Activated CD4-positive, alpha-beta memory T cell treated with anti-CD3 and anti-CD28 coated beads, Interleukin-2, amount 10 ng/mL, durations not matched to agents 7 days and 5 days (primary cell): ENCODE measurements around the gene SNRNP35. TPM values are rescaled to one million over a fixed set of nuclear protein-coding genes. Genes with fewer than 3 reads are reported as not detected.

Experiments used
- total RNA-seq, 2 experiments: library from RNA; stranded (reverse); gene quantifications; one replicate each; pipeline ENCODE4 v1.2.3, GENCODE V29; 2021

Gene SNRNP35
- total RNA-seq, 2 experiments from 2014 or later: 29.7 to 35.0 TPM

Other genes starting within 250 kb of the SNRNP35 start
- gene MPHOSPH9, start 225.0 kb upstream of the SNRNP35 start, total RNA-seq: 100 to 1,000 TPM; 113 to 116 TPM
- gene MTRFR, start 224.7 kb upstream of the SNRNP35 start, total RNA-seq: 10 to 100 TPM; 29.9 to 30.0 TPM
- gene CDK2AP1, start 186.3 kb upstream of the SNRNP35 start, total RNA-seq: 10 to 100 TPM; 20.5 to 21.6 TPM
- 10 to 100 TPM; 40.1 to 40.2 TPM for gene SBNO1, start 93.3 kb upstream of the SNRNP35 start, total RNA-seq
- 10 to 100 TPM; 78.9 to 82.0 TPM for gene KMT5A, start 74.0 kb upstream of the SNRNP35 start, total RNA-seq
- gene RILPL2, start 21.5 kb upstream of the SNRNP35 start, total RNA-seq: 1 to 10 TPM; 8.9 to 9.0 TPM
- 1 to 10 TPM; 1.8 to 2.0 TPM for gene RILPL1, start 75.6 kb downstream of the SNRNP35 start, total RNA-seq
- 100 to 1,000 TPM; 166 to 167 TPM for gene TMED2, start 126.4 kb downstream of the SNRNP35 start, total RNA-seq
- 10 to 100 TPM; 26.8 to 26.9 TPM for gene DDX55, start 144.0 kb downstream of the SNRNP35 start, total RNA-seq
- 10 to 100 TPM; 55.9 to 57.0 TPM for gene EIF2B1, start 175.5 kb downstream of the SNRNP35 start, total RNA-seq
- gene GTF2H3, start 175.7 kb downstream of the SNRNP35 start, total RNA-seq: 10 to 100 TPM; 36.6 to 40.3 TPM
- gene TCTN2, start 213.0 kb downstream of the SNRNP35 start, total RNA-seq: 1 to 10 TPM; 3.2 to 3.6 TPM